HepG2 (cell line): ENCODE measurements around the gene RPS27L. TPM values are rescaled to one million over a fixed set of nuclear protein-coding genes. Genes with fewer than 3 reads are reported as not detected.

ENCODE experiments used
- ATF7-NPFF ChIP-seq: sonication (generic); formaldehyde crosslinking; IDR thresholded peaks from 2 replicates; pipeline ENCODE4 v1.8.1; 2023; ENCODE audit warnings: mild to moderate bottlenecking, low read depth, missing genetic modification reagents, moderate library complexity
- IKZF1 ChIP-seq: fragments of 450-650 bp; IDR thresholded peaks from 2 replicates; pipeline ENCODE4 v1.7.1; 2016
- ISL2 ChIP-seq: sonication (generic); formaldehyde crosslinking; IDR thresholded peaks from 2 replicates; pipeline ENCODE4 v1.5.0; 2020; ENCODE audit warnings: missing genetic modification reagents
- KIAA2018 ChIP-seq: sonication (generic); formaldehyde crosslinking; IDR thresholded peaks from 2 replicates; pipeline ENCODE4 v1.5.0; 2020; ENCODE audit warnings: mild to moderate bottlenecking, missing genetic modification reagents, borderline replicate concordance
- NCOA1 ChIP-seq: sonication (generic); formaldehyde crosslinking; IDR thresholded peaks from 2 replicates; pipeline ENCODE4 v1.9.0; 2021; ENCODE audit warnings: missing genetic modification reagents
- SP4 ChIP-seq: sonication (generic); formaldehyde crosslinking; IDR thresholded peaks from 2 replicates; pipeline ENCODE4 v1.8.1; 2023; ENCODE audit warnings: mild to moderate bottlenecking, missing genetic modification reagents
- ZNF232 ChIP-seq: sonication (generic); formaldehyde crosslinking; IDR thresholded peaks from 2 replicates; pipeline ENCODE4 v1.4.0; 2020; ENCODE audit warnings: missing genetic modification reagents, borderline replicate concordance
- ZNF24 ChIP-seq: fragments of 450-650 bp; IDR thresholded peaks from 2 replicates; pipeline ENCODE4 v1.6.1; 2017; ENCODE audit warnings: antibody characterized with exemption, mild to moderate bottlenecking
- ZNF646 ChIP-seq: sonication (generic); formaldehyde crosslinking; IDR thresholded peaks from 2 replicates; pipeline ENCODE4 v1.9.0; 2021; ENCODE audit warnings: mild to moderate bottlenecking, missing genetic modification reagents
- ZNF777 ChIP-seq: sonication (generic); formaldehyde crosslinking; IDR thresholded peaks from 2 replicates; pipeline ENCODE4 v1.4.0; 2020; ENCODE audit warnings: missing genetic modification reagents
- polyA plus RNA-seq, 8 experiments: library from polyadenylated mRNA; depleted of rRNA in 3 of 8; stranded (reverse) in 7 of 8; unstranded in 1 of 8; fragments of >200 nt; fragmentation: Illumina TruSeq in 4 of 8; extraction: Trizol in 4 of 8; gene quantifications; 2 replicates each; pipeline versions ENCODE4 v1.2.1 to v1.2.3, GENCODE V29; 2011 to 2016; ENCODE audit warnings: low read depth in 4 of 8, missing spikeins in 1 of 8, mixed read lengths in 1 of 8; ENCODE audit not compliant: insufficient read depth in 1 of 8
- total RNA-seq, 5 experiments: library from RNA; depleted of rRNA; stranded (reverse); fragments of >200 nt; fragmentation: Illumina TruSeq; extraction: Trizol; gene quantifications; 2 replicates each; pipeline ENCODE4 v1.2.3, GENCODE V29; 2016; ENCODE audit warnings: low read depth in 1 of 5
- TF ChIP-seq, protein P1 (sequence below): sonication (generic); formaldehyde crosslinking; IDR thresholded peaks from 2 replicates; pipeline ENCODE4 v1.4.0; 2020; ENCODE audit warnings: missing genetic modification reagents

Gene RPS27L
- total and polyA plus RNA-seq, 2 of the 13 experiments (the other 11 are each of a cell fraction or from before 2014, with no cell fraction given), result 231 to 433 TPM

- TF ChIP-seq ISL2 (CRISPR knock-in tag) (0 out of 2 replicates have a peak, but pooled peaks have one; percentile 16), ZNF777 (CRISPR knock-in tag) (peak; percentile 57; the same call in 1 of the 2 replicates), NCOA1 (no peak), IKZF1 (no peak), ZNF232 (CRISPR knock-in tag) (no peak), ZNF646 (CRISPR knock-in tag) (no peak), ATF7-NPFF (CRISPR knock-in tag) (no peak), KIAA2018 (no peak), ZNF24 (no peak), SP4 (CRISPR knock-in tag) (peak; percentile 73)
- TF ChIP-seq, protein P1, sequence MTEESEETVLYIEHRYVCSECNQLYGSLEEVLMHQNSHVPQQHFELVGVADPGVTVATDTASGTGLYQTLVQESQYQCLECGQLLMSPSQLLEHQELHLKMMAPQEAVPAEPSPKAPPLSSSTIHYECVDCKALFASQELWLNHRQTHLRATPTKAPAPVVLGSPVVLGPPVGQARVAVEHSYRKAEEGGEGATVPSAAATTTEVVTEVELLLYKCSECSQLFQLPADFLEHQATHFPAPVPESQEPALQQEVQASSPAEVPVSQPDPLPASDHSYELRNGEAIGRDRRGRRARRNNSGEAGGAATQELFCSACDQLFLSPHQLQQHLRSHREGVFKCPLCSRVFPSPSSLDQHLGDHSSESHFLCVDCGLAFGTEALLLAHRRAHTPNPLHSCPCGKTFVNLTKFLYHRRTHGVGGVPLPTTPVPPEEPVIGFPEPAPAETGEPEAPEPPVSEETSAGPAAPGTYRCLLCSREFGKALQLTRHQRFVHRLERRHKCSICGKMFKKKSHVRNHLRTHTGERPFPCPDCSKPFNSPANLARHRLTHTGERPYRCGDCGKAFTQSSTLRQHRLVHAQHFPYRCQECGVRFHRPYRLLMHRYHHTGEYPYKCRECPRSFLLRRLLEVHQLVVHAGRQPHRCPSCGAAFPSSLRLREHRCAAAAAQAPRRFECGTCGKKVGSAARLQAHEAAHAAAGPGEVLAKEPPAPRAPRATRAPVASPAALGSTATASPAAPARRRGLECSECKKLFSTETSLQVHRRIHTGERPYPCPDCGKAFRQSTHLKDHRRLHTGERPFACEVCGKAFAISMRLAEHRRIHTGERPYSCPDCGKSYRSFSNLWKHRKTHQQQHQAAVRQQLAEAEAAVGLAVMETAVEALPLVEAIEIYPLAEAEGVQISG (CRISPR knock-in tag), result peak; percentile 72
Observed at GRCh38 chr15:63121382-63122001, 35.8 kb downstream of the RPS27L start, which contains the start of gene LACTB (continued).
